Activated T-cell treated with anti-CD3 and anti-CD28 coated beads for 1 hour (primary cell): ENCODE measurements around the gene MS4A10.
"Not testable (repeated sequence)": the region's sequence is repeated elsewhere in the genome, so short reads cannot be mapped to it uniquely, and the experiment has no call there.

Source experiments
- DNase-seq: peaks from one replicate; pipeline ENCODE4 v3.0.0-alpha.2; 2020; ENCODE audit warnings: low read depth

MS4A10 gene

GRCh38 chr11:60786811-60787567, 1.9 kb downstream of the MS4A10 start:
- DNase-seq, result no peak

GRCh38 chr11:60788401-60789125, 3.4 kb downstream of the MS4A10 start:
- no peak for DNase-seq

GRCh38 chr11:60790726-60791125, 5.6 kb downstream of the MS4A10 start:
- DNase-seq, result no peak

- no peak for DNase-seq
Observed at GRCh38 chr11:60791153-60791933, 6.2 kb downstream of the MS4A10 start.

GRCh38 chr11:60792521-60792920, 7.4 kb downstream of the MS4A10 start:
- no peak for DNase-seq

- DNase-seq, result no peak
Observed at GRCh38 chr11:60795291-60795690, 10.2 kb downstream of the MS4A10 start.

- DNase-seq, result no peak
Observed at GRCh38 chr11:60797846-60798630, 12.9 kb downstream of the MS4A10 start.

GRCh38 chr11:60798631-60799030, 13.5 kb downstream of the MS4A10 start:
- DNase-seq, result no peak

- no peak for DNase-seq
Observed at GRCh38 chr11:60801194-60801593, 16.1 kb downstream of the MS4A10 start.

- no peak for DNase-seq
Observed at GRCh38 chr11:60803273-60803936, 18.3 kb downstream of the MS4A10 start.

- DNase-seq, result no peak
Observed at GRCh38 chr11:60809249-60809648, 24.1 kb downstream of the MS4A10 start.

- DNase-seq, result no peak
Observed at GRCh38 chr11:60809691-60810090, 24.6 kb downstream of the MS4A10 start.

GRCh38 chr11:60810151-60810550, 25.0 kb downstream of the MS4A10 start:
- no peak for DNase-seq

GRCh38 chr11:60810569-60810968, 25.4 kb downstream of the MS4A10 start:
- DNase-seq, result no peak

- no peak for DNase-seq
Observed at GRCh38 chr11:60813324-60813723, 28.2 kb downstream of the MS4A10 start.

- no peak for DNase-seq
Observed at GRCh38 chr11:60814112-60814511, 29.0 kb downstream of the MS4A10 start.

- no peak for DNase-seq
Observed at GRCh38 chr11:60816590-60817157, 31.5 kb downstream of the MS4A10 start.

GRCh38 chr11:60818057-60818456, 32.9 kb downstream of the MS4A10 start:
- DNase-seq, result no peak

- no peak for DNase-seq
Observed at GRCh38 chr11:60821827-60822599, 36.9 kb downstream of the MS4A10 start.

GRCh38 chr11:60823745-60824306, 38.7 kb downstream of the MS4A10 start:
- DNase-seq, result not testable (repeated sequence)
